Adipocyte (in vitro differentiated cells): Measurements from ENCODE around the gene KCNQ2.

ENCODE experiments used
- DNase-seq: peaks from one replicate; pipeline ENCODE4 v3.0.0-alpha.2; 2015; ENCODE audit warnings: low read depth
- H3K27me3 ChIP-seq: replicated peaks from 2 replicates; pipeline ENCODE4 v1.7.0; 2013; ENCODE audit warnings: mild to moderate bottlenecking, low read length, moderate library complexity; ENCODE audit not compliant: control insufficient read depth, insufficient read depth
- H3K36me3 ChIP-seq: 2 replicates; pipeline ENCODE4 v1.7.0; 2013; ENCODE audit warnings: low read length, mild to moderate bottlenecking, moderate library complexity; ENCODE audit not compliant: control insufficient read depth, insufficient read depth, severe bottlenecking
- H3K4me1 ChIP-seq: 2 replicates; pipeline ENCODE4 v1.7.0; 2013; ENCODE audit warnings: mild to moderate bottlenecking, low read length, moderate library complexity; ENCODE audit not compliant: control insufficient read depth, insufficient read depth
- H3K4me3 ChIP-seq: 2 replicates; pipeline ENCODE4 v1.7.0; 2013; ENCODE audit warnings: mild to moderate bottlenecking, low read length, moderate library complexity
- H3K9ac ChIP-seq: 2 replicates; pipeline ENCODE4 v1.7.0; 2013; ENCODE audit warnings: mild to moderate bottlenecking, low read length, moderate library complexity
- H3K9me3 ChIP-seq: 2 replicates; pipeline ENCODE4 v1.7.0; 2013; ENCODE audit warnings: mild to moderate bottlenecking, low read length, moderate library complexity; ENCODE audit not compliant: control insufficient read depth

The KCNQ2 gene

DNA sequence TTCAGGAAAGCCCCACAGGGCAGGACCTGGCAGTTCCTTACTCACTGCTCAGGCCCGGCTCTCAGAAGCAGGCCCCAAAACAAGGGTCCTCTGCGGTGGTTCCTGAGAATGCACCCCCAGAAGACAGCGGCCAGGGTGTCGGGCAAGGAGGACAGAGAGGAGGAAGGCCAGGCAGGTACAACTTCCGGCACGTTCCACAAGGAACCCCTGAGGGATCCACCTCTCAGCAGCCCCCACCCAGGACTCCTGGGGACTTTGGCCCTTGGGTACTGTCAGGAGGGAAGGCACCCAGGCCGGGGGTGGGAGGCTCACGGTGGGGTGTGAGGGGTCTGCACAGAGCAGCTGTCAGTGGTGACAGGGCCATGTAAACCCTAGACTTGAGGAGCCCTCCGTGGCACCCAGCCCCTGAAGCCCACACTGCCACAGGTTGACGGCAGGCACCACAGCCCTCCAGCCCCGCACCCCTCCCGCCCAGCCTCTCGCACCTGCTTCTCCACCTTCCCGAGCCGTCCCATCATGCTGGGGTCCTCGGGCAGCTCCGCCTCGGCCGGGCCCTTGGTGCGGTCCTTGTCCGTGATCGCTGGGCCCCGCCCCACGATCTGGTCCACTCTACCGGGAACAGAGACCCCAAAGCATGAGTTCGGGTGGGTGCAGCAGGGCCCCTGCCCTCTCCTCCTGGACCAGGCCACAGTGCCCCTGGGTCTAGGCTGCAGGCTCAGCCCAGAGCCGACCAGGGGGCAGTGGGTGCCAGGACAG, 64.3 kb downstream of the KCNQ2 start:
- Histone ChIP-seq H3K36me3 (no peaks in the 10 kb centered on the region), H3K9me3 (no peaks in the 10 kb centered on the region), H3K27me3 (peaks cover 22% of the 10 kb centered on the region), H3K4me3 (no peak overlapping the region), H3K4me1 (no peaks in the 10 kb centered on the region), H3K9ac (no peak overlapping the region)
- no peak for DNase-seq

DNA sequence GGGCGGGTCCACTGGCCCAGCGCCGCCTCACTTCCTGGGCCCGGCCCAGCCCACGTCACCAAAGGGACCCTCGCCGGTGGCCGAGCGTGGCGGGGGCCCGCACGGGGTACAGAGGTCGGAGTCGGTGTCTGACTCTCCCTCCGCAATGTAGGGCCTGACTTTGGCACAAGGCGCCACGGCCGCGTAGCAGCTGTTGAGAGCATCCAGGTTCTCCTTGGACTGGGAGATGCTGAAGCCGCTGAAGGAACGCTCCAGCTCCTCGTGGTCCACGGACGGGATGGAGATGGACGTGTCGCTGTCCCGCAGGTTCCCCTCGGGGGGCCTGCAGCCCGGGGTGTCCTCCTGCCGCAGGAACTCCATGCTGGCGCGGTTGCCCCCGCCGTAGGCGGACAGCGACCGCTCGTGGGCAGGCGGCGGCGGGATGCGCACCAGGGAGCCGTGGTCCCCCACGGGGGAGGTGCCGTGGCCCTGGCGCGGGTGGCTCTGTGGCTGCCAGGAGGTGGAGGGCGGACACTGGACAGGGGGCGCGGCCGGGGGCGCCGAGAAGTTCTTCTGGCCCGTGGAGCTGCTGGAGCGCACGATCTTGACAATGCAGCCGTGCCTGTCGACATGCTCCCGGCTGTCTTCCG, 65.7 kb downstream of the KCNQ2 start:
- H3K27me3 ChIP-seq: peaks cover 27% of the 10 kb centered on the region
- DNase-seq: no peak
- H3K4me1 ChIP-seq: no peaks in the 10 kb centered on the region
- H3K9ac ChIP-seq: no peak overlapping the region
- H3K9me3 ChIP-seq: no peaks in the 10 kb centered on the region
- H3K4me3 ChIP-seq: no peak overlapping the region
- no peaks in the 10 kb centered on the region for H3K36me3 ChIP-seq

DNA sequence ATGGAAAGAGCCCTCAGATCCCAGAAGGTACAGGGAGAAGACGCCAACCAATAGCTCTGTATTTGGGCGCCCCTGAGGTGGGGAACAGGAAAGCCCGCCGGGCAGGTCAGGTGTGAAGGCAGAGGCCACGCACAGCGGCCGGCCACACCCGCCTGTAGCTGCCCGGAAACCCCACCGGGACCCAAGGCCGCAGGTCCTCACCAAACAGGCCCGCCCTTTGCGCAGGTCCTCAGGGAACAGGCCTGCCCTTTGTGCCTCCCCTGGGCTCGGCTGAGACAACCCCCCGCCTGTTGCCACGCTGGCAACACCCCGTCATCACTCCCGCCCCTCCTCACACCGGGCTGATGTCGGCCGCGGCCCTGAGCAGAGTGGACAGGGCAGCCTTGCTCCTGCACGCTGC, 66.4 kb downstream of the KCNQ2 start:
- peaks cover 32% of the 10 kb centered on the region for H3K27me3 ChIP-seq

DNA sequence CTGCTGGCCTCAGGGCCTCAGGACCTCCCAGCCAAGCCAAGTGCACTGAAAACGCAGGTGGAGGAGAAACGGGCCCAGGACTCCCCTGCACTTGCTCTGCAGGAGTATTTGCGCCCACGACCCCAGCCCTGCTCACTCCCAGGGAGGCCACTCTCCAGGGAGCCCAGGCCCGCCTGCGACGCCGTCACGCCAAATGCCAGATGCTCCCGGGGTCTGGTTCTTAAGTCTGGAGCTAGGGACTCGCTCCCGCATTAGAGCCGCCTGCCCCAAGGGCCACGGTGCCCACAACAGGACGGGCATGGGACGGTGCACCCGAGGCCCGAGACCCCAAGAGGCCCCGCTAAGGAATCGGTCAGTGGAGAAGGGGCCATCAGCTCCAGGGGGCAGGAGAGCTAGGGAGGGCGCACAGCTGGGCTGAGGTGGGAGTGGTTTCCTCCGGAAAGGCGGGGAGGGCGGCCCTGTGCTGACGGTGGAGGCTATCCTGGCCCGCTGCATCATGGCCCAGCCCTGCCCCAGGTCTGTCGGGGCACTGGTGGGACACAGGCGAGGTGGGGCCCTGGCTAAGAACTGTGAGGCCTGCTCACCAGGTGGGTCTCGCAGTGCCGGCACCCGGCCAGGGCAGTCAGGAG, 67.2 kb downstream of the KCNQ2 start:
- no peaks in the 10 kb centered on the region for H3K4me1 ChIP-seq
- no peak overlapping the region for H3K9ac ChIP-seq
- no peaks in the 10 kb centered on the region for H3K9me3 ChIP-seq
- H3K4me3 ChIP-seq: no peak overlapping the region
- H3K27me3 ChIP-seq: peaks cover 26% of the 10 kb centered on the region
- DNase-seq: no peak
- H3K36me3 ChIP-seq: no peaks in the 10 kb centered on the region

More for the DNA sequence above, 66.4 kb downstream of the KCNQ2 start:
- Histone ChIP-seq H3K9me3 (no peaks in the 10 kb centered on the region), H3K36me3 (no peaks in the 10 kb centered on the region), H3K4me3 (no peak overlapping the region), H3K4me1 (no peaks in the 10 kb centered on the region), H3K9ac (no peak overlapping the region)
- no peak for DNase-seq

DNA sequence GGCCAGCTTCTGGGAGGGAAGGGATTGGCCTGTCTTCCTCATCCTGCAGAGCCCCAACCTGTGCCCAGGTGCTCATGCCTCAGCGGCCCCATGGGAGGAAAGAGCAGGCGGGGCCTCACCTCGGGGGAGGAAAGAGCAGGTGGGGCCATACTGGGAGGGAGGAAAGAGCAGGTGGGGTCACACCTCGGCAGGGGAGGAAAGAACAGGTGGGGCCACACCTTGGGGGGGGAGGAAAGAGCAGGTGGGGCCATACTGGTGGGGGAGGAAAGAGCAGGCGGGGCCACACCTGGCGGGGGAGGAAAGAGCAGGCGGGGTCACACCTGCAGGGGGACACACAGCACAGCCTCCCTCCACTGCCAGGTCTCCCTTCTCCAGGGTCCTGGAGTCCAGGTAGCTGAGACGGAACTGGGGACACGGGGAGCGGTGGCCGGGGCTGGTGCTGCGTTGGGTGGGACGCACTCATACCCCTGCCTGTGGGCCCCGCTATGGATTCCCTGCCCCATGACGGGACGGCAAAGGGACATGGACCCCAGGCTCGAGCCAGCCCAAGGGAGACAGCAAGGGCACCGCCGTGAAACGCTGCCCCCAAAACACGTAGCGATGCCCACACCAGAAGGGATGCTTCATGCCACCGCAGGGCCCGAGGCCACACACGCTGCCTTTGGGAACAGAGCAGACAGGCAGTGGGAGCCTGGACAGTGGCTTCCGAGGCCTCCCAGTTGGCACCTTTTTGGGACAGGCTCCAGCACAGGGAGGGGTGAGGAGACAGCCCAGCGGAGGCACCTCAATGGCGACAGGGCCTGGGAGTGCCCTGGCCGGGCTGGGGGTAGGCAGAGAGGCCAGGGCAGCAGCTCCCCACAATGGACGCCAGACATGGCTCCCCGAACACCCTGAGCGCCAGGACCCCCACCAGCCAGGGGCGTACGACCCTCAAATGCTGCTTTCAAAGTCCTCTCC, 68.0 kb downstream of the KCNQ2 start:
- no peak overlapping the region for H3K9ac ChIP-seq
- no peaks in the 10 kb centered on the region for H3K4me1 ChIP-seq
- no peaks in the 10 kb centered on the region for H3K36me3 ChIP-seq
- peaks cover 26% of the 10 kb centered on the region for H3K27me3 ChIP-seq
- DNase-seq: no peak
- H3K9me3 ChIP-seq: no peaks in the 10 kb centered on the region
- no peak overlapping the region for H3K4me3 ChIP-seq

DNA sequence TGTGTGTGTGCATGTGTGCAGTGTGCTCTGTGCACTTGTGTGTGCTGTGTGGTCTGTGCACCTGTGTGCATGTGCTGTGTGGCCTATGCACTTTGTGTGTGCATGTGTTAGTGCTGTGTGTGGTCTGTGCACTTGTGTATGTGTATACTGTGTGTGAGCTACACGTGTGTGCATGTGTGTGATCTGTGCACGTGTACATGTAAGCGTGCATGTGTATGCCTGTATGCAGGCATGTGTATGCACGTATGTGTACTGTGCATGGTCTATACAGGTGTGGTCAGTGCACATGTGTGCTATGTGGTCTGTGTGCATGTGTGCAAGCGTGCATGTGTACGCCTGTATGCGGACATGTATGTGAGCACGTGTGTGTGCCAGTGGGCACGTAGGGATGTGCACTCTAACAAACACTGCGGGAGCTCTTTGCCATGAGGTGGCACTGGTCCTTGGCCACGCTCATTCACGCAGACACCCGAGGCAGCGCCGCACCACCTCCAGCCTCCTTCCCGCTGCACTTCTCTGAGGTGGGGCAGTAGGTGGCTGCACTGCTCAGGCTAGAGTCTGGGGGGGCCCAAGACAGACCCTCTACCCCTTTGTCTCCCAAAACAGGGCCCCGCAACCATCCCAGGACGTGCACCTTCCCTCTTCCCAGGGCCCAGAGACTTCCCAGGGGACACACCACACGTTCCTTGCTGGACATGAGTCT, 68.9 kb downstream of the KCNQ2 start:
- no peak for DNase-seq
- Histone ChIP-seq H3K4me3 (no peak overlapping the region), H3K27me3 (peaks cover 26% of the 10 kb centered on the region), H3K36me3 (no peaks in the 10 kb centered on the region), H3K9ac (no peak overlapping the region), H3K4me1 (no peaks in the 10 kb centered on the region), H3K9me3 (no peaks in the 10 kb centered on the region)

DNA sequence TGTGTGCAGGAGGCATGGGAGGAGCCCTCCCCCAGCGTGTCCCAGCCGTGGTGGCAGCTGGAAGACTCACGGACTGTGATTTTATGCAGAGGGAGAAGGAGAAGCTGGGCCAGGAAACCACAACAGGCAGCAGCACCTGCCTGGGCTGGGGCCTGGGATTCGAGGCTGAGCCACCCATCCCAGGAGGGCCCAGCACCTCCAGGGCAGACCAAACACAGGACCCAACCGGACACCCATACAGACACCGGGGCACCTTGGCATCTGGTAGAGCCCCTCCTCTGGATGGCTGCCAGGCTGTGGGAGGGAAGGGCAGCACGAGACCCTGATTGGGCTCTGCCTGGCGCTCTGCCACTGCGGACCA, 69.6 kb downstream of the KCNQ2 start:
- no peak for DNase-seq

DNA sequence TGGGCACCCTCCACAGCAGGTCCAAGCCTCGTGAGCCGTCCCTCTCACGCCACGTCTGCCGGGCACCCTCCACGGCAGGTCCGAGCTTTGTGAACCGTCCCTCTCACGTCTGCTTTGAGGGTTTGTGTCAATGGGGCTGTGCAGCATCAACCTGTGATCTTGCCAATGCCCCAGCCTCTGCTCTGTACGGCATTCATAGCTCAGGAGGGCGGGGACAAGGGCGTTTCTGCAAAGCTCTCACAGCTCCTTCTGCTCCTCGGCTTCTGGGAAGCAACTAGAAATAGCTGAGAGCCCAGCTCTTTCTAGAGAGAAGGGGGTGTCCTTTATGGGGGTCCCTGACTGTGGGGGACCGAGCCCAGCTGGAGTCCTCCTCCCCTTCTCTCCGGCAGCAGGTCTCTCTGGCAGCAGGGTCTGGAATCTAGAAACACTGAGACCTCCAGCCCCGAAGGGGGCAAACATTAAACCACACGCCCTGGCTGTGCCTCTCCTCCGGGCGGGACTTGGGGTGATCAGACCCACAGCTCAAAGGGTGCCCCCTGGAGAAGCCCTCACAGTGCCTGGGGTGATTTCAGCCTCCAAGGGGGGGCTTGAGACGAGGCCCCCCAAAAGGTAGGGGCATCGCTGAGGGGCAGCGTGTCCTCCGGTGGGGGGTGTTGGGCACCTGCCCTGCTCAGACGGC, 70.1 kb downstream of the KCNQ2 start:
- no peaks in the 10 kb centered on the region for H3K9me3 ChIP-seq
- no peak for DNase-seq
- no peak overlapping the region for H3K4me3 ChIP-seq
- no peaks in the 10 kb centered on the region for H3K4me1 ChIP-seq
- no peak overlapping the region for H3K9ac ChIP-seq
- H3K27me3 ChIP-seq: peaks cover 26% of the 10 kb centered on the region
- no peaks in the 10 kb centered on the region for H3K36me3 ChIP-seq

More for the DNA sequence above, 69.6 kb downstream of the KCNQ2 start:
- H3K36me3 ChIP-seq: no peaks in the 10 kb centered on the region
- no peak overlapping the region for H3K4me3 ChIP-seq
- no peaks in the 10 kb centered on the region for H3K9me3 ChIP-seq
- H3K9ac ChIP-seq: no peak overlapping the region
- H3K4me1 ChIP-seq: no peaks in the 10 kb centered on the region
- peaks cover 26% of the 10 kb centered on the region for H3K27me3 ChIP-seq

DNA sequence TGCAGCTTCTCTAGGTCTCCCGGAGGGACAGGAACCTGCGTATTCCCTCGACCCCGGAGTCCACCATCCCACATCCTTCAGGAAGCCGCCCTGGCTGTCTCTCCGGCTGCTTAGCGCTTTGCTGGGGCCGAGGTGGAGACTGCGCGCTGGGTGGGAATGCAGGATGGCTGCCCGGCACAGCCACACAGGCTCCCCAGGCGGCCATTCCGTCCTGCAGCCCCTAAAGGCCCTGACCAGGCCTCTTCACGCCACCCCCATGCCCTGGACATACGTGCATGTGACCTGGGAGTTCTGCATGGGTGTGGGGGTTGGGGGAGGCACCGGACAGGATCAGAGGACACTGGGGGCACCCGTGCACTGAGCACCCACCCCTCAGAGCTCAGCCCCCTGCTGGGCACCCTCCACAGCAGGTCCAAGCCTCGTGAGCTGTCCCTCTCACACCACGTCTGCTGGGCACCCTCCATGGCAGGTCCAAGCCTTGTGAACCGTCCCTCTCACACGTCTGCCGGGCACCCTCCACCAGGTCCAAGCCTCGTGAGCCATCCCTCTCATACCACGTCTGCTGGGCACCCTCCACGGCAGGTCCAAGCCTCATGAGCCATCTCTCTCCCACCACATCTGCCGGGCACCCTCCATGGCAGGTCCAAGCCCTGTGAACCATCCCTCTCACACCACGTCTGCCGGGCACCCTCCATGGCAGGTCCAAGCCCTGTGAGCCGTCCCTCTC, 70.9 kb downstream of the KCNQ2 start:
- no peak for DNase-seq
- Histone ChIP-seq H3K36me3 (no peaks in the 10 kb centered on the region), H3K4me3 (no peak overlapping the region), H3K9ac (no peak overlapping the region), H3K27me3 (peaks cover 31% of the 10 kb centered on the region), H3K4me1 (no peaks in the 10 kb centered on the region), H3K9me3 (no peaks in the 10 kb centered on the region)
